CD1c-positive myeloid dendritic cell (primary cell): ENCODE results near the gene LMBR1L.

Experiments
- DNase-seq: peaks from one replicate; pipeline ENCODE4 v3.0.0-alpha.2; 2016; ENCODE audit errors: extremely low spot score

The LMBR1L gene

GRCh38 chr12:49121047-49121696 lies 10.5 kb upstream of the LMBR1L start:
- peak; percentile 57 for DNase-seq

GRCh38 chr12:49111206-49111605 lies 559 bp upstream of the LMBR1L start:
- DNase-seq: no peak

- DNase-seq: no peak
Measured at GRCh38 chr12:49109641-49110463, 795 bp downstream of the LMBR1L start.

GRCh38 chr12:49108958-49109404 lies 1.7 kb downstream of the LMBR1L start:
- peak; percentile 84 for DNase-seq

- no peak for DNase-seq
Measured at GRCh38 chr12:49105504-49106084, 5.1 kb downstream of the LMBR1L start.

DNA sequence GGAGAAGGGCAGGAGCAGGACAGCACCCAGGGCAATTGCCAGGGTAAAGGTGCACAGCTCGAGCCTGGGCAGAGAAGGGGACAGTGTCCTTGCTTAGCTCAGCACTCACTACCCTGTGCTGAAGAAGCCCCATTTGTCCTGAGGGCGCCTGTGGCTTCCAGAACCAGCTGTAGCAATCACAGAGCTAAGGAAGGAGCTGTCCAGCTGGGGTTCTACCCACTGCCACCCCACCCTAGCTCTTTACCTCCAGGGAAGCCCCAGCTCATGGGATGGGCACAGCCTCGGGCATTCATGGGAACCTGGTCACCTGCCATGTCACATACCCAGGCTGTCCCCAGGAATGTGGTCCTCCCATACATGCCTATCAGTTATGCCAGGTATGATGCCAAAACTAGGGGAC lies 5.8 kb downstream of the LMBR1L start:
- no peak for DNase-seq

GRCh38 chr12:49100380-49100779 lies 10.3 kb downstream of the LMBR1L start:
- DNase-seq: no peak

- no peak for DNase-seq
Measured at GRCh38 chr12:49098703-49099102, 11.9 kb downstream of the LMBR1L start.

DNA sequence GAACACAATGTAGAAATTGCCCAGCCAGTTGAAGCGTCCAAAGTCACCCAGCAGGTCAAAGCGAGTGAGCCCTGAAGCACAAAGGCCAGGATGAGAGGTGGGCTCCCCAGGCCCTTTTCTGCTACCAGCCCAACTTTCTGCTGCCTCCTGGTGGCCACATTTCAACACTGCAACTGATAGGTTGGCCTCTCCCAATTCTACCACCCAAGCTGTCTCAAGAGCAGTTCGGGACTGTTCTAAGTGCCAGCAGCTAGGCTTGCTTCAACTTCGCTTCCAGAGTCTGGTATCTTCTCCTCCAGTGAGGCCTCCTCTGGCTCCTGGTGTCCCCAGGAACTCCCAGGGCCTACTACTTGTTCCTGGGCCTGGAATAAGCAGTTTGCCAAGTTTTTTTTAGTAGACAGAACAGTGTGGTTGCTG lies 12.6 kb downstream of the LMBR1L start:
- DNase-seq: peak; percentile 61

- no peak for DNase-seq
Measured at GRCh38 chr12:49097381-49097780, 13.3 kb downstream of the LMBR1L start.

DNA sequence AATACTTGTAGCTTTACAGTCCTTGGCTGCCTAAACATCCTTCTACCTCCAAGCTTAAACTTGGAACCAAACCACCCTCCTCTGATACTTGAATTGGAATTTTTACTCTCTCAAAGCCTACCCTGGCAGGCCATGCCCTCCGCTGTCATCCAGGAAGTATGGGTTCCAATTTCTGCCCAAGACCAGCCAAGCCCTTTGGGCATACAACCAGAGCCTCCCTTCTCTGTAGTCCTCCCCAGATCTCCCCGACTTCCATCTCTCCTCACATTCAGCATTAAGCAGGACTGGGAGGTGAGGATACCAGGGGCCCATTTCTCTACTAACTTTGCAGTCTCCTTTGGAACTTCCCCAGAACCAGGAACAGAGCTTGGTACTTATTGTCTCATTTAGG lies 15.7 kb downstream of the LMBR1L start:
- no peak for DNase-seq

- DNase-seq: no peak
Measured at GRCh38 chr12:49094160-49094974, 16.3 kb downstream of the LMBR1L start, which contains the start of gene DHH. Gene DHH, minus strand, starts transcription at chr12:49094801. Its CDS starts 289 bp downstream, at chr12:49094512.

- no peak for DNase-seq
Measured at GRCh38 chr12:49093792-49094159, 16.9 kb downstream of the LMBR1L start.

GRCh38 chr12:49092816-49093406 lies 17.7 kb downstream of the LMBR1L start:
- DNase-seq: no peak

GRCh38 chr12:49092086-49092815 lies 18.4 kb downstream of the LMBR1L start:
- peak; percentile 35 for DNase-seq

GRCh38 chr12:49091836-49092085 lies 18.9 kb downstream of the LMBR1L start:
- DNase-seq: no peak

DNA sequence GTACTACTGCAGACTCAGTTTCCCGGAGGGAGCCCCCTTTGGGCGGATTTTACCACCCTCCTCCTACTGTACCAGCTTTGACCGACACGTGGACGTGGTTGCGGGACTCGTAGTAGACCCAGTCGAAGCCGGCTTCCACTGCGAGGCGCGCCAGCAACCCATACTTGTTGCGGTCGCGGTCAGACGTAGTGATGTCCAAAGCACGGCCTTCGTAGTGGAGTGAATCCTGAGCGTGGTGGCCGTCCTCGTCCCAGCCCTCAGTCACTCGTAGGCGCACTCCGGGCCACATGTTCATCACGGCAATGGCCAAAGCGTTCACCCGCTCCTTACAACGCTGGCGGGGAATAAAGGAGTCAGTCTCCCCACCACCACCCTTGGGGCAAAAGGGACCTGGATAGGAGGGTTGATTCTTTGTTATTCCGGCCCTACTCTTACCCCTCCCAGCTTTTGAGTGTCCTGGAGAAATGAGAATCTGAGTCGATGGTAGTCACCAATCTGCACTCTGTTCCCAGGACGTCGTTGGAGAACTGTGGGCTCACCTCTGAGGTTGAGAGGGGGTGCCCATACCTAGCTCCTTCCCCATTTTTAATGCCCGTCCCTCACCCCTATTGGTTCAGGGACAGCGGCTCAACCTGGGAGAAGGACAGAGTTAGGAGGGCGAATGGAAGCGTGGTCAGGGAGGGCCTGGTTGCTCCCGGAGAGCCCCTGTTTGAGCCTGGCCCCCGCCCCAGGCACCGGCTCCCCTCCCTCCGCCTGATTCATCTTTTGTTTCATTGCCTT lies 19.4 kb downstream of the LMBR1L start:
- no peak for DNase-seq

- DNase-seq: peak; percentile 50
Measured at GRCh38 chr12:49089821-49090773, 20.6 kb downstream of the LMBR1L start.

- no peak for DNase-seq
Measured at GRCh38 chr12:49088932-49089330, 21.7 kb downstream of the LMBR1L start.
